GM12874 (cell line): ENCODE data around the gene STAT5B.

Source experiments
- TF ChIP-seq, protein P1 (sequence below): IDR thresholded peaks from 2 replicates; pipeline ENCODE4 v1.5.1; 2011; ENCODE audit warnings: low read depth, mild to moderate bottlenecking, control low read depth, low read length, moderate library complexity; ENCODE audit not compliant: insufficient read depth

STAT5B gene

DNA sequence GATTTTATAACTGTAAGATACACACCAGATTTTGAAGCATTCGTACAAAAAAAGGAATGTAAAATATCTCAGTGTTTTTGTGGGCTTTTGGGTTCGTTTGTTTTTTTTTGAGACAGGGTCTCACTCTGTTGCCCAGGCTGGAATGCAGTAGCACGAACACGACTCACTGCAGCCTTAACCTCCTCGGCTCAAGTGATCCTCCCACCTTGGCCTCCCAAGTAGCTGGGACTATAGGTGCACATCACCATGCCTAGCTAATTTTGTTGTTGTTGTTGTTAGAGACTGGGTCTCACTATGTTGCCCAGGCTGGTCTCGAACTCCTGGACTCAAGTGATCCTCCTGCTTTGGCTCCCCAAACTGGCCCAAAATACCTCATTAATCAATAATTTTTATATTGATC is 15.9 kb downstream of the STAT5B start:
- TF ChIP-seq, protein P1, sequence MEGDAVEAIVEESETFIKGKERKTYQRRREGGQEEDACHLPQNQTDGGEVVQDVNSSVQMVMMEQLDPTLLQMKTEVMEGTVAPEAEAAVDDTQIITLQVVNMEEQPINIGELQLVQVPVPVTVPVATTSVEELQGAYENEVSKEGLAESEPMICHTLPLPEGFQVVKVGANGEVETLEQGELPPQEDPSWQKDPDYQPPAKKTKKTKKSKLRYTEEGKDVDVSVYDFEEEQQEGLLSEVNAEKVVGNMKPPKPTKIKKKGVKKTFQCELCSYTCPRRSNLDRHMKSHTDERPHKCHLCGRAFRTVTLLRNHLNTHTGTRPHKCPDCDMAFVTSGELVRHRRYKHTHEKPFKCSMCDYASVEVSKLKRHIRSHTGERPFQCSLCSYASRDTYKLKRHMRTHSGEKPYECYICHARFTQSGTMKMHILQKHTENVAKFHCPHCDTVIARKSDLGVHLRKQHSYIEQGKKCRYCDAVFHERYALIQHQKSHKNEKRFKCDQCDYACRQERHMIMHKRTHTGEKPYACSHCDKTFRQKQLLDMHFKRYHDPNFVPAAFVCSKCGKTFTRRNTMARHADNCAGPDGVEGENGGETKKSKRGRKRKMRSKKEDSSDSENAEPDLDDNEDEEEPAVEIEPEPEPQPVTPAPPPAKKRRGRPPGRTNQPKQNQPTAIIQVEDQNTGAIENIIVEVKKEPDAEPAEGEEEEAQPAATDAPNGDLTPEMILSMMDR: no peak

DNA sequence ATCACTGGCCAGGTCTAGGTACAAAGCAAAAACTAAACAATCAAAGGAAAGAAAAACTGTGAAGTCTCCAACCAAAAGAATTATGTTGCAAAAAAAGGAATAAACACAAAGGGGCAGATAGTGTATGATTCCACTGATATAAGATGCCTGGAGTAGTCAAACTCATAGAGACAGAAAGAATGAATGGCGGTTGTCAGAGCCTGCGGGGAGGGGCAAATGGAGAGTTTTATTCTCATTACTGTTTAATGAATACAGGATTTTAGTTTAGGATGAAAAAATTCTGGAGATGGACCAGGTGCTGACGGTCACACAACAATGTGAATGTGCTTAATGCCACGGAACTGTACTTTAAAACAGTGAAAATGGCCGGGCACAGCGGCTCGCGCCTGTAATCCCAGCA is 20.7 kb downstream of the STAT5B start:
- TF ChIP-seq, protein P1: no peak

DNA sequence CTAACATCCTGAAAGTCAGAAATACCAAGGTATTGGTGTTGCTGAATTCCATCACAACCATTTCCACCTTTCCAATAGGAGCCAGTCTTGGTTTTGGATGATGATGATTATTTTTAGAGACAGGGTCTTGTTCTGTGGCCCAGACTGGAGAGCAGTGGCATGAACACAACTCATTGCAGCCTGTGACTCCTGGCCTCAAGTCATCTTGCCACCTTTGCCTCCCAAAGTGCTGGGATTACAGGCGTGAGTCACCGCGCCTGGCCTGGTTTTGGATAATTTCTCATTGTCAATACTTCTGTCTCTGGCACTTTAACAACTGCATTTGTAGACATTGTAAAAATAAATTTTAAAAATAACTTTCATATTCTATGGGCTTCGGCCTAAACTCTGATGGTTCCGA is 22.6 kb downstream of the STAT5B start:
- TF ChIP-seq, protein P1: no peak

DNA sequence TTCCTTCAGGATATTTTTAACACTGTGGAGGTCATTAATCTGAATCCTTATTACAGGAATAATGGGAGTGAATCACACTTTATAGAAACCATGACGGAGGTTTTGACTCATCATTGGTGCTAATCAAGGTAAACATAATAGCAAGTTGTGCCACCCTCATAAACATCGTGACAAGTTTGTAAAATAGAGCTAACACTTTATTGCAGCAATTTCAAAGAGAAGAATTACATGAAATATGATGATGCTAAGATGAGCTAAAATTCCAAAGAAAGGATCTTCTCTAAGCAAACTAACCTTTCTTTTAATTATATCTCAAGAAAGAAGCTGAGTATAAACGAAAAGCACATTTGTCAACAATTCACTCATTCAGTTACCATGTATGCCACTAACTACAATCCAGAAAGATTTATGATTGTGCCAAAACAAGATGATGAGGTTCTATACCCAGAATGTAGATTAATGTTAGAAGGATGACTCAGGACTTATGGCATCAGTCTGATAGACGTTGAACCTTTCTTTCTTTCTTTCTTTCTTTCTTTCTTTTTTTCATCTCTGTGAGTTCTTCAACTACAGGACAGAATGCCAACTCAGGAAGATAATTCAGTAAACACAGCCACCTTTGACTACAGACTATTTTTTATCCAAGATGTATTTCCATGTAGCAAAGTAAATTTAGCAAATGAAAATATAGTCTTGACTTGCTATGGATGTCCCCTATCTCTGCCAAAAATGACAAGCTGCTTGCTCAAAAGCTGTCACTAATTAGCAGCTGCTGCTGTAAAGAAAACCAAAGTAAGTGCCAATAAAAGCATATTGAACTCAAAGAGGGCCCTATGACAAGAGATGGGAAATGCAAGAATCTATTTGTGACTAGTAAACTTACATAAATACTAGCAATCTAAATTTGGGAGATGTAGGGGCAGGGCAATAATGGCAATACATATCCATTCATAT is 23.3 kb downstream of the STAT5B start:
- TF ChIP-seq, protein P1: no peak

DNA sequence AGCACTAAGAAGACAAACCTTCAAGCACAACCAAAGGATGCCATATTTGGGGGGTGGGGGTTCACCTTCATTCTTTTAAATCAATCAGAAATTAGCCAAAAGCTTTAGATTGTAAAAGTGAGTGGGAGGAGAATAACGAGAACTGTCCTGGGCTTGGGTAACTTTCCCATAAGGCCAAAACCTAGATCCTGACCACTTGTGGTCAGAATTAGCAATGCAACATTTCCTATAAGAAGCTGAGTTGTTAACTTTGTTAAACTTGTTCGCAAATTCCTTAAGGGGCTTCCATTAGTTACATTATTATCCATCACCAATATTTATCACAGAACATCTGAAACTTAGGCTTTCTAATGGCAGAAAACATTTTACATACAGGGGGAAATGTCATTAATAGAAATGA is 25.1 kb downstream of the STAT5B start:
- TF ChIP-seq, protein P1: no peak

DNA sequence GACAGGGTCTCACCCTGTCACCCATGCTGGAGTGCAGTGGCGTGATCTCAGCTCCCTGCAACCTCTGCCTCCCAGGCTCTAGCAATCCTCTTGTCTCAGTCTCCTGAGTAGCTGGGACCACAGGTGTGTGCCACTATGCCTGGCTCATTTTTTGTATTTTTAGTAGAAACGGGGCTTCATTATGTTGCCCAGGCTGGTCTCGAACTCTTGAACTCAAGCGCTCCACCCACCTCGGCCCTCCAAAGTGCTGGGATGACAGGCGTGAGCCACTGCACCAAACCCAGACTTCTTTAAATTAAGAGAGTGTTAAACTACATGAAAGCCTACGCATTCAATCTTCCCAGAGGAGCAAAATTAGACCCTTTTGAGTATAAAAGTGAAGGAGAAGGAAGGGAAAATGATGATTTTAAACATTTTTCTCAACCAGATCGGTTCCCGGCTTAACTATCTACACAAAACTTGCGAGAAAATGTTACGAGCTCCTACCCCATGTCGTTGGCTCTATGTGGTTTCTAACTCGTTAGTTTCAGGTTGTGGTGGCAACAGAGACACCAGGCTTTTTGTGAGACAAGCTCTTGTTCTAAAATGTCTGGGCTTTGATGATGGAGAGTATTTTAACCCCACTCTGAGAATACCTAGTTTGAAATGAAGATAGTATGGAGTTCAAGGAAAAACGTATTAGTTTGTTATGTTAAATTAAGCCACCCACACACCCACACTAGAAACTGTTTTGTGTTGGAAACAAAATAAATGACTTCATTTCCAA is 26.3 kb downstream of the STAT5B start:
- TF ChIP-seq, protein P1: no peak
